NB4 (cell line): ENCODE measurements around the gene ENAH.

Experiments used
- DNase-seq: peaks from one replicate; pipeline ENCODE4 v3.0.0; 2010; ENCODE audit warnings: low read depth
- H3K4me3 ChIP-seq: one replicate; pipeline ENCODE4 v1.5.1; 2011; ENCODE audit warnings: mild to moderate bottlenecking, low read depth, low read length, moderate library complexity
- MYC ChIP-seq: IDR thresholded peaks from 2 replicates; pipeline ENCODE4 v1.6.1; 2011; ENCODE audit warnings: low read depth, low read length
- POLR2A ChIP-seq: IDR thresholded peaks from 2 replicates; pipeline ENCODE4 v1.6.1; 2011; ENCODE audit warnings: mild to moderate bottlenecking; ENCODE audit not compliant: insufficient read length; ENCODE audit errors: extremely low read depth
- TF ChIP-seq, protein P1 (sequence below): IDR thresholded peaks from one replicate; pipeline ENCODE4 v1.5.1; 2012; ENCODE audit warnings: low read depth, low read length
- TF ChIP-seq, protein P2 (sequence below): IDR thresholded peaks from 2 replicates; pipeline ENCODE4 v1.6.1; 2011; ENCODE audit warnings: low read depth, low read length

ENAH gene

DNA sequence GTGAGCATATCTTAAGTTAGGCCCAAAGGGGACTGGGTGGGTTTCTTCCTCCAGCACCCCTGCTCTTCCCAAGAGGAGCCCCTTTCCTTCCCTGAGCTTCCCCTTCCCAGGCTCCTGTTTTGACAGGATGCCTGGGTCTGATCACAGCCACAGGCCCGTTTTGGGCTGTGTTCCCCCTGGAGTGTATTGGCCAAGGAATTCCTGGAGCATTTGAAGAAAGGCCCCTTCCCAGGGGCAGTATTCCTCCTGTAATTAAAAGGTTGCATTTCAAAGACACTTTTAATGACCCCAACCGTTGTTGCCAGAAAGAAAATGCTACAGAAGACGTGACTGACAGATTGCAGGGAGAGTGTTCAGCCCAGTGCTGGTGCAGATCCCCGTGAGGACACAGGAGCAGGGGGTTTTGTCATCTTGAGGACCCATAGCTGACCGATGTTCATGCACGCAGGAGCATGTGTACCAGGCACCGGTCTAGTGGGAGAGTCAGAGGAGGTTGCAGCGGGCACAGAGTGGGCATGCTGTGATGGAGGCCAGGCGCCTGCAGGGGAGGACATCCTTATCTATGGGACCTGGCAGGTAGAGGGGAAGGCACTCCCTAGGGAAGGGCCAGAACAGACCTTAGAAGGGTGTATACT lies 205.8 kb downstream of the ENAH start:
- DNase-seq: no peak
- TF ChIP-seq POLR2A (no peak), MYC (no peak)
- TF ChIP-seq, protein P1, sequence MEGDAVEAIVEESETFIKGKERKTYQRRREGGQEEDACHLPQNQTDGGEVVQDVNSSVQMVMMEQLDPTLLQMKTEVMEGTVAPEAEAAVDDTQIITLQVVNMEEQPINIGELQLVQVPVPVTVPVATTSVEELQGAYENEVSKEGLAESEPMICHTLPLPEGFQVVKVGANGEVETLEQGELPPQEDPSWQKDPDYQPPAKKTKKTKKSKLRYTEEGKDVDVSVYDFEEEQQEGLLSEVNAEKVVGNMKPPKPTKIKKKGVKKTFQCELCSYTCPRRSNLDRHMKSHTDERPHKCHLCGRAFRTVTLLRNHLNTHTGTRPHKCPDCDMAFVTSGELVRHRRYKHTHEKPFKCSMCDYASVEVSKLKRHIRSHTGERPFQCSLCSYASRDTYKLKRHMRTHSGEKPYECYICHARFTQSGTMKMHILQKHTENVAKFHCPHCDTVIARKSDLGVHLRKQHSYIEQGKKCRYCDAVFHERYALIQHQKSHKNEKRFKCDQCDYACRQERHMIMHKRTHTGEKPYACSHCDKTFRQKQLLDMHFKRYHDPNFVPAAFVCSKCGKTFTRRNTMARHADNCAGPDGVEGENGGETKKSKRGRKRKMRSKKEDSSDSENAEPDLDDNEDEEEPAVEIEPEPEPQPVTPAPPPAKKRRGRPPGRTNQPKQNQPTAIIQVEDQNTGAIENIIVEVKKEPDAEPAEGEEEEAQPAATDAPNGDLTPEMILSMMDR: no peak
- TF ChIP-seq, protein P2, sequence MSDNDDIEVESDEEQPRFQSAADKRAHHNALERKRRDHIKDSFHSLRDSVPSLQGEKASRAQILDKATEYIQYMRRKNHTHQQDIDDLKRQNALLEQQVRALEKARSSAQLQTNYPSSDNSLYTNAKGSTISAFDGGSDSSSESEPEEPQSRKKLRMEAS: no peak
- no peak overlapping the region for H3K4me3 ChIP-seq

DNA sequence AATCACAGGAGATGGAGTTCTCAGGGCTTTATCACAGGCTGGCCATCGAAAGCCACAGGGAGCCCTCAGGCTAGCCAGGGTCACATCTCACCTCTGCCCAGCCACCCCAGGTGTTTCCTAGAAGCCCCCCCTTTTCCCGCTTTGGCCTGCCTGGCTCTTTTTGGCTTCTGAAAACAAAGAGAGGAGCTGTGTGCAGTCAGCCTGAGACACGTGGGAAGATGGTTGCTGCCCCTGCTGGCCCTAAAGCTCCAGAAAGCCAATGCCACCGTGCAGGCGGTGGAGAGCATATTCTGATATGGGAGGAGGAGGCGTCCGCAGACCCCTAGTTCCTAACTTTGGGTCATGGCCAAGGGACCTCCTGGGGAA lies 206.3 kb downstream of the ENAH start:
- no peak for TF ChIP-seq POLR2A
- TF ChIP-seq, protein P1: no peak
- TF ChIP-seq, protein P2: no peak
- TF ChIP-seq MYC: no peak
- H3K4me3 ChIP-seq: no peak overlapping the region
- DNase-seq: no peak

DNA sequence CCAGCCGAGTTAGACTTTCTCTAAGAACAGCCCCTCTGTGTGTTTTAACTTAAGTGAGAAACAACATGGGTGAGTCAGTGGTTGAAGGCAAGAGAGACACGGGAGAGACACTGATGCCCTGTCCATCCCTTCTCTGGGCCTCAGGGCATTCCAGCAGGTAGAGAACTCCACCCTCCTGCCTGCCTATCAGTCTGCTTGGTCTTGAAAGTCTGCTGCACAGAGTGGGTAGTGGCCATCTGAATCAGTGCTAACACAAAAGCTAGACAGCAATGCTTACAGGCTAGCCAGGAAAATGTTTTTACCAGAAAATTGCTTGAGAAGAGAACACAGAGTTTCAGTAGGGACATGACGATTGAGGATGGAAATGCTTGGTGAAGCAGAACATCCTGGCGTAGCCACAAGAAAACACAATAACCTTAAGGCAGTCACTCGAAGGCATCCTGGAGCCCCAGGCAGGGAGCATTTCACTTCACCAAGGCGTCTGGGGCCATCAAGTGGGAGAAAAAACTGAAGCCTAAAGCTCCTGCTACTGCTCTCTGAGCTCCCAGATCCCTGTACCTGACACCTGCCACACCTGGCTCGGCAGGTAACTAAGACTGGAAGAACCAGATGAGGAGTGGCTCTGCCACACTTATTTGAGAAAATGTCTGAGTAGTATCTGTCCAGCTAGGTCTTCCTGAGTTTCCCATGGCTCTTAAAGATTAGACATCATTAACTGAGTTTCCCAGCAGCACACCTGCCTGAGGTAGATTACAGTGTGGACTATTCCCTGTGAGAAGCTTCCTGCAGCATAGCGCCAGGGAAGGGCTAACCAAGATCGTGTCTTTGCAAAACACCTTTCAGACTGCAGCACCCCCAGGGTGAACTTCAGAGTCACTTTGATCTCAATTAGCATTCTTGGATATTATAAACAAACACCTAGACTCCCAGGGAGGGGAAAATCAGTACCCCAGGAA lies 207.0 kb downstream of the ENAH start:
- H3K4me3 ChIP-seq: no peak overlapping the region
- TF ChIP-seq MYC (no peak), POLR2A (no peak)
- TF ChIP-seq, protein P1: no peak
- TF ChIP-seq, protein P2: no peak
- no peak for DNase-seq

DNA sequence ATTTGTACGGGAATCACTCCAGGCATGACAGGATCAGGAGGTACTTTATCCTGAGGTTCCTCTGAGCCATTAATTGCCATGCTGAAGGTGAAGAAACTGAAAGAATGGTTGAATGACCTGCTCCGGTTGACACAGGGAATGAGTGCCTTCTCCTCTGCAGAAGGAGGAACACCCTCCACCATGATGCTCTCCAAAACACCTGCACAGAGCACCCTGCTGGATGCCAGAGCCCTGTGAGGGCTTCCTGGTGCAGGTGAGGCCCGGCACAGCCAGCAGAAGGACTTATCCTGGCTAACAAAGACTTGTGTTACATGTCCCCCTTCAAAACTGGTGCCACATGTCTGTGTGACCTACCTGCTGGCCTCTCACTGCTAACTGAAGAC lies 210.8 kb downstream of the ENAH start:
- no peak for DNase-seq
- TF ChIP-seq, protein P1: no peak
- TF ChIP-seq POLR2A (no peak), MYC (no peak)
- TF ChIP-seq, protein P2: no peak
- H3K4me3 ChIP-seq: no peak overlapping the region

DNA sequence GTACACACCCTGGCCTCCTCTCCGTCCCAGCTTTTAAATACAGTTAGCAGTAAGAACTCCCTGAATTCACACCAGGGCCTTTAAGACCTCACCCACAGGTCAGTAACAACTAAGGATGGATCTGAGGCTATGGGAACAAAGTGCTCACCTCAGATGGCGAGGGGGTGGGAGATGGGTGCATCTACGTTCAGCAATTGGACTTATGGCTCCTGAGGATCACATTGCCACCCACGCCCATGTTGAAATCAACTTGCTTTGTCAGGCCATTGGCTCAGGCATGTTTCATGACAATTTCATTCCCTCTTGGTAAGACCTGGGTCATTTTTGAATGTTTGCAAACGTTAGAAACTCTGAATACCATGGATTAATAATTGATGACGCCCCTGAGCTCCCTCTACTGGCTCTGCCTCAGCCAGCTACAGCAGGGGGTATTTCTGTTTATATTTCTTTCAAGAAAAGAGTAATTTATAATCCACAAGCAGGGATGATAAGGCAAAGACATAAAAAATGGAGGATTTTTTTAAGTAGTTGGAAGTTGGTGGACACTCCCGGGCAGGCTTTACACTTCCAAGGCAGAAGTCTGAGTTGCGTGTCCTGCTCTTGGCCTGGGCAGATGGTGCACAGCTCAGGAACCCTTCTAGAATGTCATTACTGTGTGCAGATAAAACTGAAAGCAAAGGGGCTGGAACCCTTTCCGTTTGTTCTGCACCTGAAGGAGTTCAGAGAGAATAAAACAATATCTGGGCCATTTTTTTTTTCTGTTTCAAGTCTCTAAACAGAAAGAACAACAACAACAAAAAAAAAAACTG lies 211.4 kb downstream of the ENAH start:
- H3K4me3 ChIP-seq: no peak overlapping the region
- DNase-seq: no peak
- TF ChIP-seq, protein P1: peak; percentile 17
- TF ChIP-seq POLR2A: no peak
